DMS153 (cell line): ENCODE measurements around the gene CACNB1.

Experiments used
- DNase-seq: peaks from one replicate; lab custom pipeline; 2025; lab: John Stamatoyannopoulos, UW

CACNB1 gene

DNA sequence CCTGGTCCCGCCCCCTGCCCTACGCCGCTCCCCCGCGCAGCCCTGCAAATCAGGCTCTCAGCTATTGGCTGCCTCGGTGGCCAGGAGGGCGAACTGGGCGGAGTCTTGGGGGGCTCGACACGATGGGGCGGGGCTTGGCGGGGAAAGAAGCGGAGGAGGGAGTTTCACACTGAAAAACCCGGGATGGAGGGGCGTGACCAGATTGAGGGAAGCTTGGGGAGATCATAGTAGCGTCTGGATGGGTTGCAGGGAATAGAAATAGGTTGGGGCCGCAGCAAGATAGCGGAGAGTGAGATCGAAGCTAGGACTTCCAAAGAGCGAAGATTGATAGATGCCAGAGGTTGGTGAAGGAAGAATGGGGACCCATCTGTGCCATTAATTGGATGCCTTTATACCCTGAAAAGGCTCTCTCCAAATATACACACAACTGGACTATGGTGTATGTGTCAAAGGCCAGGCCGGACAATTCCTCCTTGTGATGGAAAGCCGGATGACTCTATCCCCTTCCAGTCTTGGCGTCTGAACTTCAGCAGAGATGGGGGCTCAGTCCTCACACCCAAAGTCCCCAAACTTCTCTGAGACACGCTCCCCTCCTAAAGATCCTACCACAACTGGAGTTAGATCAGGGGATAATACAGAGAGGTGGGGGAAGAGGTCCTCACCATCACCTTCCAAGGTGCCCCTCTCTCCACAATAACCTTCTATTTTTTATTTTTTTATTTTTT is 28.7 kb upstream of the CACNB1 start:
- DNase-seq = no peak

DNA sequence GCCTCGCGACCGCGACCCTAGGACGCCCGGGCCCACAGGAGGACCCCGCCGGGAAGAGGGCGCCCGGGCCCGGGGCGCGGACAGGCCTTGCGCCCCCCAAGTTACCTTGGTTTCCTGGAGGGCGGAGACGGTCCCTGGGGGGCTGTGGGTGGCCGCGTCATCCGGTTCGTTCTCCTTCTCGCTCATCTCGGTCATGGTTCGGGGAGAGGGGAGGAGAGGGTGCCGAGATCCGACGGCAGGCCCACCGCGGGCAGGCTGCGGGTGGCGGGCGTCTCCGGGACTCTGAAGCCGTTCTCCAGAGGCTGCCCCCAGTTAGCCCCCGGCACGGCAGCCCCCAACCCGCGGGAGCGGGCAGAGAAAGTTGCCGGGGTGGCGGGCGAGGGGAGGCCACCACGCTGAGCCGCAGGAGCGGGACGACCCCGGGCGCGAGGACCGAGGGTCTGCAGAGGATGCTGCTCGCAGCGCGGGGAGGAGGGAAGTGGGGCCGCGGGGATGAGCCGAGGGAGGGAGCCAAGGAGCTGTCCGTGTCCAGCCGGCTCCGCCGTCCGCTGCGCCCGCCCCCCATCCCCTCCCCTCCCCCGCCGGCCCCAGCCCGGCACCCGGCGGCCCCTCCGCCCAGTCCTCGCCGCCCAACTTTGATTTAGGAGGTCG is 28.0 kb upstream of the CACNB1 start, which contains the start of gene STAC2:
Gene STAC2, minus strand, starts transcription at position 638 of the 651 bp plus-strand sequence. Its CDS starts 443 bp downstream, at position 195.
- DNase-seq = no peak

DNA sequence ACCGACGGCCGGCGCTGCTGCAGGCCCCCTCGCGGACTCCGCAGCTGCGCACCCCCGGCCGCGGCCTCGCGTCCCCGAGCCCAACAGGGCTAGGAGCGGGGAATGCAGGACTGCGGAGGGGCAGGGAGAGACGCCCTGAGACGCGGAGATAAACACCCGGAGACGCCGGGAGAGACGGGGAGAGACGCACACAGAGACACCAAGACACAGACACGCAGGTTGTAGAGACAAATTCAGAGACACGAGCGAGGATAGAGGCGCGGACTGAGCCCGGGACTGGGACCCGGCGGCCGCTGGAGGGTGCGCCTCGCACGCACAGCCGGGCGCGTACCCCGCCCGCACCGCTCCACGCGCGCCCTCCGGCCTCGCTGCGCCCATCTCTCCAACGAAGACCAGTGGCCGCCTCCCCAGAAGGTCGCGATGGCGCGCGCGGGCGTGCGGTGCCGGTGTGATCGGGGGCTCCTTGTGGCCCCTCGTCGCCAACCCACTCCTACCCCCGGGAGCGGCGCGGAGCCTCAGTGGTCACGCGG is 27.4 kb upstream of the CACNB1 start:
- DNase-seq = no peak

DNA sequence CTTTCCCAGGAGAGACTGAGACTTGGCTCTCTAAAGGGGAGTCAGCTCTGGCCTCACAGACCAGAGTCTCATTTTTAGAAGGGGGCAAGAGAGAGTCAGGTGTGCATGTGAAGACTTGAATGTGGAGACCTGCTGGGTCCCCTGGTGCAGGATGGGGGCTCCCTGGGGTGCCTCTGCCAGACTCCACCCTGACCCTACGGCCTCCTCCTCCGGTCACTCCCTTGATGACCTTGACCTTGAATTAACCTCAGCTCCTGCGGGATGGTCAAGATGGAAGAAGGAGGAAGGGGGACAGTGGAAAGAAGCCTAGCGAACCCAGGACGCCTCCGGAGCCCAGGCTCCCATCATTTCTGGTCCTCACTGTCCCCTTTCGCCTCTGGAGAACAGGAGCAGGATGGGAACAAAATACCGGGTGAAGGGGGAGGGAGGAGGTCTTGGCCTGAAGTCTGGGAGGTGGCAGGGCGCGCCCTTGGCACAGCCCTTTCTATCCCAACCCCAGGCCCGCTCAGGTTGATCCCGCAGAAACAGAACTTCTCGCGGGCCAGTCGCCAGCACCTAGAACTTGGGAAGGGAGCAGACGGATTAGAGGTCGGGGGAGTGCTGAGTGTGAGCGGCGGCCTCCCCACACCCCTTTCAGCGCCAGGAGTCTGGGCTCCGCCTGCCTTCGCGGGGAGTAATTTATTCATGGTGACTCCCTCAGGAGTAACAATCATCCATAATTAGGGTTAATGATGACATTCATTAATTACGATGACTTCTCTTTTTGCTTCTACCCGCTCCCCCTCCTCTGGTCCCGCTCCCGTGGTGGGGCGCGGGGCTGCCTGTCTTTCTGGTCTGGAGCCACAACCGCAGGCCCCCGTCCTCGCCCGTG is 26.7 kb upstream of the CACNB1 start:
- DNase-seq = no peak

DNA sequence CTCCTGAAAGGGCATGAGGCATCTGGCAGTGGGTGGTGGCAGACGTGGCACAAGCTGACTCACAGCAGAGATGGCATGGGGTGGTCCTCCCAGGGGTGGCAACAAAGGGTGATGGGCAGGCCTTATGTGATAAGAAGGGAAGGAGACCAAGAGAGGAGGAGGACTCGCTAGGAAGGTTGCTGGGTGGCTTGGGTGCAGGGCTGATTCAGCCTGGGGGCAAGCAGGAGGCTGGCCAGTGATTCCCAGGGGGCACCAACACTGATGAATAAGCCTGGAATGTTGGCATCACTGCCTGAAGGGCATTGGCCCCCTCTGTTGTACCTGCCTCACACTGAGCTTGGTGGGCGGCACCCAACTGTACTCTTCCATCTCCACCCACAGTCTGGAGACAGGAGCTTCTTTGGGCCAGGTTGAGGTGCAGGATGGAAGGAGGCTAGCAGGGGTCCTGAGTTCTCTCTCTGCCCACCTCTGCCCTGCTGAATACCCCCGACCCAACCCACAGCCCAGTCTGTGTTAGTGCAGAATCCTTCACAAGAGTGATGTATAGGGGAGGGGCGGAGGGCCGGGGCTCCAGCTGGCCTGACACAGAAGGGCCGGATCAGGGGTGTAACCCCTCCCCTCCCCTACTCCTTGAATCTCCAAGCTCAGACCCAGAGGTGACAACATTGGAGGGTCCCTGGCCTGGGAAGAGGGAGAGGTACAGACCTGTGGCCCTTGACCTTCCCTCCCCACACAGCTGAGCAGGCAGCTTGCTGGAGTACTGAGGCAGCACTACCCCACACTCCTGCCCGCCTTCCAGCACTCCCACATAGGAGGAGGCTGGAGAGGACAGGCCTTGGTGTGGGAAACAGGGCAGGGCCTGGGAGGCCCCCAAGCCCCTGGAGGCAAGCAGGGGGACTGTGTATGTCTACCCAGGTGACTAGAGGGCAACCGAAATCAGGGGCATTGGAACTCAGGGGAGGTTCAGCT is 25.7 kb upstream of the CACNB1 start:
- no peak for DNase-seq

DNA sequence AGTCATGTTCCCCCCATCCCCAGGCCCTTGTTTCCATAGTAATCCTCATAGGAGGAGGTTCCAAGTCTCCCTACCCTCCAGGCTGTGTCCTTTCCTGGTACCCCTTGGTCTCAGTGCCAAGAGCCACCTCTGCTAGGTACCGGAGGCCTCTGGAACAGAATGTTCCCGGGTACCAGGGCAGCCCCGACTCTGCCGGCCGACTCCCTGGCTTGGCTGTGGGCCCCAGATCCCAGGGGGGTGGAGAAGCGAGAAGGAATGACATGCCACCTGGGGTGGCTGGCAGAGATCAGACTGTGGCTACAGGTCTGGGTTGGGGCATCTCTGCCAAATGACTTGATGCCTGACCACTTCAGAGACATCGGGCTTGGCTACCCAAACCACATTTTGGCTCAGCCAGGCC is 24.7 kb upstream of the CACNB1 start:
- DNase-seq = no peak

DNA sequence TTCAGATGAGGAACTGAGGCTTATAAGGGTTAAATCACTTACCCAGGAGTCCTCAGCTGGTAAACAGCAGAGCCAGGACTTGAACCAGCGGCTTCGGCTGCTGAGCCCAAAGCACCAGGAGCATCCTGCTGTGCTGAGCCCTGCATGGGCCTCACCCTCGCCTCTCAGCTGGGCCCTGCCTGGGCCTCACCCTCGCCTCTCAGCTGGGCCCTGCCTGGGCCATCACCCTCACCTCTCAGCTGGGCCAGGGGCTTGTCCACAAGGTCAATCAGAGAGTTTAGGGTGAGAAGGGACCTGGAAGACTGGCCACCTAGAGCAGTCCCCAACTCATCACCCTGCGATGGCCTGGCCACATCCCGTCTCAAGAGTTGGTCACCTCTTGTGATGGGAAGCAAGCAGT is 24.1 kb upstream of the CACNB1 start:
- DNase-seq = no peak

DNA sequence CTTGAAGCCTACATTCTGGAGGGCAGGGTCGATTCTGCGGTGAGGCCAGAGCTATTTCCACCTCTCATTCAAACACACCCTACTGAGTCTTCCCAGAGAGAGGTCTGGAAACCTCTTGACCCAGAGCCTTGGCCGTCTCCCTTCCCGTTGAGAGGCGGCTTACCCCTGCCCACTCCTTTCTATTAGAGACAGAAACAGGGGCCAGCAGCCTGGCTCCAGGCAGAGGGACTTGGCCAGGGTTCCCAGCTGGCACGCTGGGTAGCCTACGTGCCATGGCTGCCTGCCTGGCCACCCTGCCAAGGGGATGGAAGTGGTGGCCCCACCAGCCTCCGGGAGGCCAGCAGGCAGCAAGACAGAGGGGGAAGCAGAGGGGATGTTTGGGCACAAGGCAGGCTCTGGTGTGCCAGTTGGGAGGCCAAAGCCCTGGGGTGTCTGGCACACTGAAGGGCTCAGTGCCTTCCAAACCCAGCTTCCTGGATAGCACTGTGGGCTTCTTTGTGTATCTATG is 22.2 kb upstream of the CACNB1 start:
- no peak for DNase-seq

DNA sequence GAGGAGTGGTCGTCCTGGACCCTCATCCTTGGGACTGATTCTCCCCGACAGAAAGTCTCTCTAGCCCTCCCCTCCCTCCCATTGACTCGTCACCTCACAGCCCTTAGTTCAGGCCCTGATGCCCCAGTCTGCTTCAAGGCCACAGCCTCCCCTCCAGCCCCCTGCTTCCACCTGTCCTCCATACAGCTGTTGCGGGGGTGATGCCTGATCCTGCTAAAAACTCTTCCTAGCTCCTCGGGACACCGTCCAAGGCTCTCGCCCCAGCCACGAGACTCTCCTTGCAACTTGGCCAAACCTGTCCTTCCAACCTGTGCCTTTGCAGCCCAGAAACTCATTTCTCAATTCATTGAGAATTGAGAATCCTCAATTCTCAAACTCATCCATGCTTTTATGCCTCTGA is 21.4 kb upstream of the CACNB1 start:
- DNase-seq = no peak

DNA sequence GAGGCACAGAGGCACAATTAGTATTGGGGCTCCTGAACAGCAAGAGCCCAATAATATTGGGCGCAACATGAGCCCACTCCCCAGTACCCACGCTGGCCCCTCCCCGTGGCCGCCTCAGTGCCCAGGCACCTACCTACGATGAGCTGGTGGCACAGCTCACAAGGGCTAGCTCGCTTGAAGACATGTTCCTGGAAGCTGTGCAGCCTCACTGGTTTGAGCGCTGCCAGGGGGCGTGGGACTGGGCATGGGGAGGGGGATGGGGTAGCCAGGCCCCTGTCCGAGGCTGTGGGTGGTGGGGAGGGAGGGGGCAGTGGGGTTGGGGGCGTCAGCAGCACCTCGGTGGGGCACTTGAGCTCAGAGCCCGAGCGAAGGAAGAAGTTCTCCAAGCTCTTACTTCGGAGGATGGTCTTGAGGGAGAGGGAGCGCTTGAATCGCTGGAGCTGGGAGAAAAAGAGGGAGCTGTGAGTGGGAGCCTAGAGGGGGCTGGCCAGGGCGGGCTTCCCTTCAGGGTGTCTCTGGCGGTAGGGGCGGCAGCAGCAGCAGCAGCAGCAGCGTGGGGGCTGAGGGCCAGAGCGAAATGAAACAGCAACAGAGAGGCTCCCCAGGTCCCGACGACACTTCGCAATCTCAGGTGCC is 20.4 kb upstream of the CACNB1 start:
- no peak for DNase-seq

DNA sequence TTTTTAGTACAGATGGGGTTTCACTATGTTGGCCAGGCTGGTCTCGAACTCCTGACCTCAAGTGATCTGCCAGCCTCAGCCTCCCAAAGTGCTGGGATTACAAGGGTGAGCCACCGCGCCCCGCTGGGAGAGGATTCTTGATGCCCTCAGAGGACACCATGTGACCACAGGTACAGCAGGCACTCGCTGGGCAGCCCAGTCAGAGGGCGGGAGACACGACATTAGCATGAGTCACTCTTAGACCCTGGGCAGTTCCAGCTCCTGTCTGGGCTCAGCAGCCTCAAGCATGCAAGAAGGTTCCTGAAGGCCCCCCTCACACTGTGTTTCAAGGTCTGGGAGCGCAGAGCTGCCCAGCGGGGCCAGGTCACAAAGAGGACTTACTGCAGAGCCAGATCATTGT is 16.4 kb upstream of the CACNB1 start:
- no peak for DNase-seq

DNA sequence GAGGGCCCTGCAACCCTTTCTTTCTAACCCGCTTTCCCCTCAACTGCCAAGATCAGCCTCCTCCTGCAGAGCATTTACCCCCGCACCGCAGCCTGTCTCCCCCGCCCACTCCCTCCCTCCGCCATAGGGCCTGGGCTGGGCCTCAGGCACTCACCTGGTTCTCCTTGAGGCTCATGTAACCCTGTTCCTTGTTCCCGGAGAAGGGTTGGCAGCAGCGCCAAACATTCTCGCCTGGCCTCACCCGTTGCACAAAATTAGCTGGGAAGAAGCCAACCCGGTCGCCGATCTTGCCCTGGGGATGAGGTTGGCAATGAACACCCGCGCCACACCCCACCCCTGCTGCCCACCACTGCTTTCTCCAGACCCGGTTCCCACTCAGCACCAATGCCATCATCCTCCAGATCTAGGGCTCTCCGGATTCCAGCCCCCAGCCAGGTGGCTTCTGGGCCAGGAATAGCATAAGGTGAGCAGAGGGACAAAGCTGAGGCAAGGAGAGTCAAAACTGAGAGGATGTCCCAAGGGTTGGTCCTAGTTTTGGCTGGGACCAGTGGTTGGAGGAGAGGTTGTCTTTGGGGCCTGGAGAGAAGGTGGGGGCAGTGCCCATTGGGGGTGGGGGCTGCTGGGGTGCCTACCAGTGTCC is 15.5 kb upstream of the CACNB1 start:
- no peak for DNase-seq

DNA sequence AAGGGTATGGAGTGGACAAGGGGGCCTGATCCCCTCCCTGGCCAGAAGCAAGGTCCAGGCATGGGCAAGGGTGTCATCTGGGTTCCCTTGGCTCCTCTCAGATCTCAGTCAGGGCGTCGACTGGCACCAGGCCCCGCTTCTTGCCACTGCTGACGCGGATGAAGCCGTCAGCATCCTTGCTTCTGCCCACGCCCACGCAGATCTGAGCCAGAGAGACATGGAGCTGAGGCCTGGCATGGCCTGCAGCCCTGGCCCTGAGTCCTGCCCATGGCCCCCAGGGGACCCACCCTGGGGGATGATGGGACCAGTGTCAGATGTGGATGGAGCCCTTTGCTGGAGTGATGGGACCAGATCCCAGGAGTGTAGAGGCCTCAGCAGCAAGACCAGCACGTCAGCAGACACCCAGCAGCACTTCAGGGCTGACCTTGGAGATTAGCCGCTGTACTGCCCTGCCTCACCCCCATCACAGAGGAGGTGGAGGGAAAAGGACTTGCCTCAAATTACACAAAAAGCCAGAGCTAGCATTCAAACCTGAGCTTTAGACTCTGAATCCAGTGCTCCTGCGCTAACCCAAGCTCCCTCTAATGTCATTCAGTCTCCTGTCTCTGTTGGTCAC is 14.8 kb upstream of the CACNB1 start:
- no peak for DNase-seq

DNA sequence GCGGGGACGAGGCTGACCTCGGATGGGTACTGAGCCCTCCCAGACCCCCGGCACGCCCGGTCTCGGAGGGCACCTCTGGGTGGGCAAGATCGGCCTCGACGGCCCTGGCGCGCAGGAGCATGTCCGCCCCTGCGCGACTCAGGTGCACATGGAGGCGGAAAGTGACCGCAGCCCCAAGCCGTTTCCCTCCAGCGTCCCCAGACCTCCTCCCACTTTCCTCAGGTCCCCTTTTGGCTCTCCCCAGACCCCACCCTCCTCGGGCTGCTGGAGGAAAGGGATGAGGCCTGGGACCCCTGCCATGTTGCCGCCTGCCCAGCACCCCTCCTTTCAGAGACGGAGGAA is 12.6 kb upstream of the CACNB1 start:
- DNase-seq = no peak

DNA sequence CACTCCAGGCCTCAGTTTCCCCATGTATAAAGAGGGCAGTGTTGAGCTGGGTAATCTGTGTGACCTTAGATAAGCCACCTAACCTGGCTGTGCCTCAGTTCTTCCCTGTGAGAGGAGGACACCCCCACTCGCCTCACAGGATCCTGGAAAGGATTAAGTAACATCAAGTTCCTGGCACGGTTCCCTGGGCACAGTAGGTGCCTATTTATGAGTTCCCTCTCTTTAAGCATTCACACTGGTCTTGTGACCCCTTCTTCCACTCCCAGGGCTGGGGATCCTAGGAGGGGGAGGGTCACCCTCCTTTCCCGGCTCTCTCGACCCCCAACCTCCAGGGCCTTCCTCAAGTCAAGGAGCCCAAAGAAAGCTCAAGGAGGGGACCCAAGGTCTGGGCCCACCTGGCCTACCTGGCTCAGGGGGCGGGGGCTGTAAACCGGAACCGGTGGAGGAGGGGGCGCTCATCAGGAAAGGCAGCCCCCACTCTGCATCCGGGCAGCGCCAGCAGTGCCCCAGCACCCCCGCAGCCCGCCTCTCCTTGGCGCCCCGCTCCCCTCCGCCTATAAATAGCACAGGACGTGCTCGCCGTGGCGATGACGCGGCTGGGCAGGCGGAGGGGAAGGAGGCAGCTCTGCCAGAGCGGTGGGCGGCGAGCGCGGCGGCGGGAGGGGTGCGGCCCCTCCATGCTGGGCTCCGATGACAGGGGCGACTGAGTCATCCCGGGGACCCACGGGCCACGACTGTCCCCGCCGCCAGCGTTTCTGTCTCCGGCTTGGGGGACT is 12.0 kb upstream of the CACNB1 start:
- no peak for DNase-seq

DNA sequence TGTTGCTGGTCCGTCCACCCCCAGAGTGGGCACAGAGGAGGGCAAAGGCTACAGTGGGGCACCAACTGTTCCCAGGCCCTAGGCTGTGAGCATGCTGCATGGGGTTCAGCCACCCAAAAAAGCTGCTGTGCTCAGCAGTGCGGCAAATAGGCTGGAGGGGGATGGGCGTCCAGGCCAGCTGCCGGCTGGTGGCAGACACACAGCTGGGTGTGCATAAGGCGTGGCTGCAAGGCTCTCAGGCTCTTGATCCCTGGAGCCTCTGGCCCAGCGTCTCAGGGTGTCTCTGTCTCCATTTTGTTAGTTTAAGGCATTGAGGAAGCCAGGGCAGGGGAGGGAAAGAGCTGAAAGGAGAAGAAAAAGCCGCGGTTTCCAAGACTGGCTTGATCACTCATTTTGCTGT is 11.4 kb upstream of the CACNB1 start:
- DNase-seq = no peak

DNA sequence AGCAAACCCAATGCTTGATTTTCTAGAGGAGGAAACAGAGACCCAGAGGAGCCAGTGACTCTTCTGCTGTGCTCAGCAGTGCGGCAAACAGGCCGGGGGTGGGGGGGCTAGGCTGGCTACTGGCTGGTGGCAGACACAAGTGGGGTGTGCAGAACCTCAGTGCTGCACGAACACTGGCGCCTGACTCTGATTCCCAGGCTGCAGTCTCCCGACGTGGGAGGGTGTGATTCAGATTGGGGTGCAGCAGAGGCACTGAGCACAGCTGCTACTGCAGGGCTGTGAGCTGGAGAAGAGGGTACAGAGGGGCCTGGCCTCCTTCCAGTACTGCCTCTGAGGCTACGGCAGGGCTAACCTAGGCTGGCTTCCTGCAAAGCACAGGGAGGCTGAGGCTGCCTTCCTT is 10.7 kb upstream of the CACNB1 start:
- no peak for DNase-seq

DNA sequence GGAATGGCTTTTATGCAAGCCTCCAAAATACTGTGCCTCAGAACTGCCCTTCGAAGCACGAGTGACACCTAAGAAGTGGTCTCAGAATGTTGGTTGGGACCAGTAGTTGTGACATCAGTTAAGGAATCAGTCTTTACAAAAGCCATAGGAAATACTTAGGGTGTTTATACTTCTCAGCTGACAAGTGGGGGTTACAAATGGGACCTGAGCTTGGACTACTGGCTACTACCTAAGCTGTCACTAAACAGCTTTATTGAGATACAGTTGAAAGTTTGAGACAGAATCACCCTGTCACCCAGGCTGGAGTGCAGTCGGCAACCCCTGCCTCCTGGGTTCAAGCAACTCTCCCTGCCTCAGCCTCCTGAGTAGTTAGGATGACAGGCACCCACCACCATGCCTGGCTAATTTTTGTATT is 7.7 kb upstream of the CACNB1 start:
- DNase-seq = no peak

DNA sequence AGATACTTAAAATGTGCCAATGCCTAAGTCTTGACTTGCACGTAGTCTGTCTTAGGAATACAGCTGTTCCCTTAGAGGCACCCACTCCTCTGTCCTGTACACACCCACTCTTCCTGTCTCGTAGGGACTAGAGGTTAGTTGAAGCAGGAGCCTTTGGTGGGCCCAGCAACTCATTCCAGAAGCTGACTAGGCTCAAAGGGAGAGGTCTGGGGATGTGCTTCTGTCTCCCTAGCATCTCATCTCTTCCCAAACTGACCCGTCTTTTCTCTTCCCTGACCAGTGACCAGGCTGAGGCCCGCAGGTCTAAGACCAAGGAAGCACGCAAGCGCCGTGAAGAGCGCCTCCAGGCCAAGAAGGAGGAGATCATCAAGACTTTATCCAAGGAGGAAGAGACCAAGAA is 6.8 kb upstream of the CACNB1 start:
- DNase-seq = no peak
